Cerebellar cortex (tissue), 1 donor: Measurements from ENCODE around the gene CDC42BPA.
"Not testable (repeated sequence)": the region's sequence is repeated elsewhere in the genome, so short reads cannot be mapped to it uniquely, and the experiment has no call there.

ENCODE experiments used
- DNase-seq: peaks from one replicate; pipeline ENCODE4 v3.0.0-alpha.2; 2015; ENCODE audit warnings: low spot score

The CDC42BPA gene

DNA sequence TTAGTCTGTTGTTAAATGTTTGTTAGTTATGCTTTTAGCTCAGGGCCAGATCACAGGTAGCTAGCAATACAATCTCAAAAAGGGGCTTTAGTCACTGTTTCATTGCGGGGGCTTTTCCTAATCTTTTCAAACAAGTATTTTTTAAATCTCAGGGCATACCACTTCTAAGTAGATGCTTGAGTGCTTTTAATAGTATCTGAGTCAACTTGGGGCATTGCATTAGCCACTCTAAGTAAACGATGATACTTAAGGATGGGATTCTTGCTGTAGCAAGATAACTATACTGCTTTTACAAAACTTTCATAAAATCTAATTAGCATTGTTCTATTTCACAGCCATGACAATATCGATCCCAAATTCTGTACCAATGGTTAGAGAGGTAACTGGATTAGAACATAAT lies 11.6 kb downstream of the CDC42BPA start:
- DNase-seq = no peak

DNA sequence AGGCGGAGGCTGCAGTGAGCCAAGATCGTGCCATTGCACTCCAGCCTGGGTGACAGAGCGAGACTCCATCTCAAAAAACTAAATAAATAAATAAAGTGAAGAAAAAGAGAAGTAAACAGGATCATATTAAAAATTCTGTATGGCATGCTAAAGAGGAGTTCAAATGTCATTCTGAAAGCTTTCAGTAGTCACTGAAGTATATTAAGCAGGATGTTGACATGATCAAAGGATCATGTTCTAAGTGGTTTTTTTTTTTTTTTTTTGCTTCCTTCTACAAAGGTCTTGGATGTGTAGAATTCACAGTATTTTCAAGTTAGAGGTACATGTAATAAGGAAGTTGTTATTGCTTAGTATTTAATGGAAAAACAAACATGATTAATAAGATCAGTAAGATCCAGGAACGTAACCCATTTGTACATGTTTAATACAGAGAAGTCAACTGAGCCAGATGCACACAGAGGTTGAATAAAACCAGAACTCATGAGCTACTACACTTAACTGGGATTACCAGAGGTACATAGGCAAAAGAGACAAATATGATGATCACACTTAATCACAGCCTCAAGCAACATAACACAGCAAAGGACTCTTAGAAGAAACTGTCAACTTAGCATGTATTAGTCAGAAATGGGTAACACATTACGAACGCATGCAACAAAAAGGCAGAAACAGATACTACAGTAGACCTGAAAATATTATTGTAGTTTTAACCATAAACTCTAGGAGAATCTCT lies 12.2 kb downstream of the CDC42BPA start:
- DNase-seq = no peak

DNA sequence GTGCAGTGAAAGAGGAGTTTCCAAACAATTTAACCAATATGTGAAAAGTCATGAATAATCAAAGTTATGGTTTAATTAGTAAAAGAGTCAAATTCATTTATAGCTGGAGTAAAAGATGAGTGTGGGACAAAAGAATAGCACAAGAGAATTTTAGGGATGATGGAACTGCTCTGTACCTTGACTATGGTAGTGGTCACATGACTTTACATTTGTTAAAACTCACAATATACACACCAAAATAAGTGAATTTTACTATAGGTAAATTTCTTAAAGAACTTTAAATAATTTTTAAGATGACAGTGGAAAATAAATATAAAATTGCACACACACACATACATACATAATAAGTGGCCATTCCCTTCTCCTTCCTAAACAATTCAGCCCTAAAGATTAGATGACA lies 13.6 kb downstream of the CDC42BPA start:
- DNase-seq = no peak

DNA sequence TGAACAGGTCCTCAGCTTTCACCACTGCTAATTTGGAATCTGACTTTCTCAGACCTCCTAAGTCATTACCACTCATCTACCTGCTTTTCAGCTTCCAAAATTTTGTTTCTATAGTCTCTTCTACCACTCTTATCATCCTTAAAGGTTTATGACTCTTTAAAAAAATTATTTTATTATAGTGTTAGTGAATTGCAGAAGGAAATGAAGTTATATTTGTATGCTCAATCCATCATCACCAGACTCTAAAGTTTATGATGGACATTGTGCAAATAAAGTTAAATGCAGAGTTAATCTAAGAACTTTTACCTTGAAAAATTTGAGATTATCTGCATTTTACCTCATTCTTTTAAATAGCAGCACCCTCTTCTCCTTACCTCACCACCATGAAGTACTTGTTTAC lies 14.6 kb downstream of the CDC42BPA start:
- no peak for DNase-seq

DNA sequence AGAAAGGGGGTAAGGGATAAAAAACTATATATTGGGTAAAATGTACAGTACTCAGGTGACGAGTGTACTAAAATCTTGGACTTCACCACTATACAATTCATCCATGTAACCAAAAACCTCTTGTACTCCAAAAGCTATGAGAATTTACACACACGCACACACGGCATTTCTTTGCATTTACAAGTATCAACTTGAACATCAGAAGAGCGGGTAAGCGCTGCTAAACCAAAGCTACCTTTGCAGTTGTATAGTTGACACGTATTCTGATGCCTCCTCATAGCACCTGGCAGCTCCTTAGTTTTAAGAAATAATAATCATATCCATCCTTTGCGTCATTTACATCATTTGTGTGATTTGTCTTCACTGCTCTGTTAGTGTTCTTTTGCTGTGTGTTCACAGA lies 17.6 kb downstream of the CDC42BPA start:
- no peak for DNase-seq

DNA sequence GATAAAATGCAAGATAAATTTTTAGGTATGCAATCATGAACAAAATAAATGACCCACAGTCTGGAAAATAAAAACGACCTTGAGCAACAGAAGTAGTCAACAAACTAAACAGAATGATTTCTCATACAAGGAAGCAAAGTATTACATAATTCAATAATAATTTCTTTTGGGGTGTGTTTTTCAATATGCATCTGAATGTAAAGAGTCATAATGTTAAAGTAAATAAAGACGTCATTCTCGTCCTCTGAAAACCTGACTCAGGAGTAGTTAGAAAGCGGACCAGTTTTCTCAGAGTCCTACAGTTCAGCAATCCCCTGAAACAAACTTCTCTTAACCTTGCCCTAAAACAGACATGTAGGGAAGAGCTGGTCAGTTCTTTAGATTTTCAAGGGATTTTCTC lies 18.6 kb downstream of the CDC42BPA start:
- no peak for DNase-seq

DNA sequence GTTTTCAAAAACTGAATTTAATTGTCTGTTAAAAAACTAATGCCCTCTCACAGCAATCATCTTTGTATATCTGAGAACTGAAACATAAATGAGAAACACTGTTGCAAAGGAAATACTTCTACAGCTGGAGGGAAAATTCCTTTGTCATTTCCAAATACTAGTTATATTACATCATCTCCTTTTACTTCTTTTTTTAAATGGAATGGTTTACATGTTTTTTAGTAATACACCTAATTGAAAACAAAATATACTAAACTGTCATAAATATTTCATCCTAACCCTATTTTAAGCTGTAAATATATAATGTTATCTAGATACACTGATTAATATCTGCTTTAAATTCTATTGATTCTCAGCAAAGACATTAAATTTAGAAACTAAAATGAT lies 19.1 kb downstream of the CDC42BPA start:
- no peak for DNase-seq

DNA sequence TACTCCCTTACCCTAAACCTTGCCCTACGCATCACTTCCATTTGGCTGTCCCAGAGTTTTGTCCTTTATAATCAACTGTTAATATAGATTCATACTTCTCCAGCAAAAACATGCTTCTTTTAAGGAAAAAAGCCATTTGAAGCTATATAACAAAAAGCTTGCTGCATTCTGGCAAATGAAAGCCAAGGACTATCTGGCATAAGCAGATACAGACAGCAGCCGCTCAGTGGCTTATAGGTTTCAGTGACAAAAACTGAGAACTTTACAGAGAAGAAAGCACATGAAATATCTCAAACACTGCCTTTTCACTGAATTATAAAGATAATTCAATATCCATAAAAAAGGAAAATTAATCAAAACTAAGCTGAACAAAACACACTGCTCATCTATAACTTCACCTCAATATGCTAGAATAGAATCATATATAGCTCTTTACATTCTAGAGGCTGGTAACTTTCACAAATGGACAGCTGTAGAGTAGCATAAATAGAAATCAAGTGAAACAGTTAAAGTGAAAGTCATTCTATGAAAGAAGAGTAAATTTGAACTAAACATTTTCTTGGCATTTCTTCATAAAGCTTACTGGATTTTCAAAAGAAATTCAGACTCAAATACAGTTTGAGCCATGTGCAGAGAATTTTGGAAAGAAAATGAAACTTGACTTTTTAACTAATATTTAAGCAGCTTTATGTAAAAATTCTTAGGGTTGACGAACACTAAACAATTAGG lies 19.6 kb downstream of the CDC42BPA start:
- no peak for DNase-seq

DNA sequence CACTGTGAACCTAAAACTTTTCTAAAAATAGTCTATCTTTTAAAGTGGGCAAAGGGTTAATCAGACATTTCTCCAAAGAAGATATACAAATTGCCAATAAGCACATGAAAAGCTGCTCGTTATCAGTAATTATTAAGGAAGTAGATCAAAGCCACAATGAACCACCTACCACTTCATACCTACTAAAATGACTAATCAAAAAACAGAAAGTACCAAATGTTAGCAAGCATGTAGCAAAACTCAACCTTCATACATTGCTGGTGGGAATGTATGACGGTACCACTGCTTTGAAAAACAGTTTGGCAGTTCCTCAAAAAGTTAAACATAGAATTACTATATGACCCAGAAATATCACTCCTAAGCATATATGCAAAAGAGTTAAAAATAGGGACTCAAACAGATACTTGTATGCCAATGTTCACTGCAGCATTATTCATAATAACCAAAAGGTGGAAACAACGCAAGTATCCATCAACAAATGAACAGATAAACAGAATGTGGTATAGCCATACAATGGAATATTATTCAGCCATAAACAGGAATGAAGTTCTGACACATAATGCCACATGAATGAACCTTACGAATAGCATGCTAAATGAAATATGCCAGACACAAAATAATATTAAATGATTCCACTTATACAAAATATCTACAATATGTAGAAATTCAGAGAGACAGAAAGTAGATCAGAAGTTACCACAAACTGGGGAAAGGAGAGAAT lies 21.1 kb downstream of the CDC42BPA start:
- no peak for DNase-seq

DNA sequence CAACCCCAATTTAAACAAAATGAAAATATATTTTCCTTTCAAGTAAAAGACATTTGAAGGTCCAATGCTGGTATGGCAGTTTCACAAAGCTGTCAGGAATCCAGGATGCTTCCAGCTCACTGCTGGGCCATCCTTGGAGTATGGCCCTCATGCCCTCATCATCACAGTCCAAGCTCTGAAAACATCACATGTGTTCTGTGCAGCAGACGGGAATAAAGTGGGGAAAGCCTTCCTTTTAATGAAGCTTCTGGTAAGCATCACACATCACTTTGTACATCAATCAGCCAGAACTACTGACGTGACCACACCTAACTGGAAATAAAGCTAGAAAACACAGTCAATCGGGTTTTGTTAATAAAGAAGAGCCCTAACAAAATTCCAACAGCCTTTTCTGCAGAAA lies 22.7 kb downstream of the CDC42BPA start:
- DNase-seq = no peak

DNA sequence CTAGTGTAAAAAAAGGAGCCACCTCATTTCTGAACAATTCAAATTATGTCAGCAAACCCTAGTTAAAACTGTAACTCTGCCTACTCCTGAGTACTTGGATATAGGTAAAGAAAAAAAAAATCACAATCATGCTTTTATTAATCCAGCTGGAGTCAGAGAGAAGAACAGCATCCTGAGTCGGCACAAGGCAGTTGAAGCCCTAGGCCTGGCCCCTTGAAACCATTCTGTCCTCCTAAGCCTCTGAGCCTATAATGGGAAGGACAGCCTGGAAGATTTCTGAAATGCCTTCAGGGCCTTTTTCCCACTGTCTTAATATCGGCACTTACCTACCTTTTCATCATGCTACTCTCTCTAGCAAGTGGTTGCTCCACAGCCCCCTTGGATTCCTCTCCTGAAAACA lies 32.5 kb downstream of the CDC42BPA start:
- DNase-seq = no peak

DNA sequence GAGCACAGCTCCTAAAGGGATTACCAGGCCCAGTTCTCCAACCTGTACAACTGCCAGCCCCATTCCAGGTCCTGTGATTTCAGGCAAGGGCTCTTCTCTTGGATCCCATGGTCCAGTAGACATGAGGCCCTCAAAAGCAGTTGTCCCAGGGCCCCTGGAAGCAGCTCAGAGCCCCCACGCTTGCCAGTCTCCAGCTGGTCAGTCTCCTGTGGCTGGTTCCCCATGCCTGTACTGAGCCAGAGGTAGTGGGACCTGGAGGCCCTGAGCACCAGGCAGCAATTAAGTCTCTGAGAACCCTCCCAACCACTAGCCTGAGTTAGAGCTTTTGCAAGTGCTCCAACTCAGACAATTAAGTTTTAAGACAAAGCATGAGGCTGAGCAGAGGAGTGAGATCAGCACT lies 36.9 kb downstream of the CDC42BPA start:
- no peak for DNase-seq

DNA sequence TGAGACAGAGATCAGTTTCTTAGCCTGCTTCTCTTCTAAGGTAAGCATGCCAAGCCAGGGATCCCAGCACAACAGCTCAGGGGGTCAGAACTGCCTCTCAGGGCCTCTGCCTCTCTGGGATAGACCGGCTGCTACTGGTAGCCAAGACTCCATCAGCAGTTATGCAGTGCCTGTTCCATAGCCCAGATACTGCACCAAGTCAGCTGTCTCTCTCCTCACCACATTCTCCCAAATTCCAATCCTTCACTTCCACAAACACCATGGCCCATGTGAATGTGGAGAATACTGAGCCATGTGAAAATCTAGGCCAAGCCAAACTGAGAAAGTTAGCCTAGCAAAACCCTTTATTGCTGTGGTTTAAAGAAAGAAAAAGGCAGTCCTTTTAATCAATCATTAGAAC lies 37.5 kb downstream of the CDC42BPA start:
- no peak for DNase-seq

DNA sequence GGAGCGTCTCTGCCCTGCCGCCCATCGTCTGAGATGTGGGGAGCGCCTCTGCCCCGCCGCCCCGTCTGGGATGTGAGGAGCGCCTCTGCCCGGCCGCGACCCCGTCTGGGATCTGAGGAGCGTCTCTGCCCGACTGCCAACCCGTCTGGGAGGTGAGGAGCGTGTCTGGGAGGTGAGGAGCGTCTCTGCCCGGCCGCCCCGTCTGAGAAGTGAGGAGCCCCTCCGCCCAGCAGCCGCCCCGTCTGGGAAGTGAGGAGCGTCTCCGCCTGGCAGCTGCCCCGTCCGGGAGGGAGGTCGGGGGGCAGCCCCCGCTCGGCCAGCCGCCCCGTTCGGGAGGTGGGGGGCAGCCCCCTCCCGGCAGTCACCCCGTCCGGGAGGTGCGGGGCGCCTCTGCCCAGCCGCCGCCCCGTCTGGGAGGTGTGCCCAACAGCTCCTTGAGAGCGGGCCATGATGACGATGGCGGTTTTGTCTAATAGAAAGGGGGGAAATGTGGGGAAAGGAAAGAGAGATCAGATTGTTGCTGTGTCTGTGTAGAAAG lies 42.1 kb downstream of the CDC42BPA start:
- DNase-seq = not testable (repeated sequence)

DNA sequence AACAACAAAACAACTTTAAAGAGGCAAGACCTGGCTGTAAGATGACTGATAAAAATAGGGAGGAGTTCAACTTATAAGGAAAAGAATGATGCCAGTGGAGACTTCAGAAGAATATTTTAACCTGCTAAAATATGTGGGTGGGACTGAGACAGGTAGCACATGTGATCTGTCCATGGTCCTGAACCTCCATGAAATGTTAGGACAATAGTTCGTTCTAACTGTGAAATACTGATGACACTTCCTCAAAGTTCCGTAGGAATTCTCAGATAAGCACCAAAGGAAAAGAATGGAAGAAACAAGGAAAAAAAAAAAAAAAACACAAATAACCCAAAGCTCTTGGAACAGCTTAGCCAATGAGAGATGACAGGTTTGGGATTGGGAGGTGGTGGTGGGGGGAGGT lies 44.7 kb downstream of the CDC42BPA start:
- no peak for DNase-seq

DNA sequence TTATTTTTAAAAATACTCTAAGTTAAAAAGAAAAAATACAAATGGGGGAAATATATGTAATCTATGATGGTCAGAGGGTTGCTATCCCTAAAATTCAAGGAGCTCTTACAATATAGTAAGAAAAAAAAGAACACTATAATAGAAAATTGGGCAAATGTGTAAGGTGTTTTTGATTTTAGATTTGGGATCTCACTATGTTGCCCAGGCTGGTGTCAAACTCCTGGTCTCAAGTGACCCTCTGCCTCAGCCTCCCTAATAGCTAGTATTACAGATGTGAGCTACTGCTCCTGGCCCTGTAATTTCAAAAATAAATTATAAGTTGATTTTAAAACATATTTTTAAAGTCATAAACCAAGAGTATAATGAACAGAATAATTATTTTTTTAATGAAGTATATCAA lies 45.9 kb downstream of the CDC42BPA start:
- DNase-seq = no peak

DNA sequence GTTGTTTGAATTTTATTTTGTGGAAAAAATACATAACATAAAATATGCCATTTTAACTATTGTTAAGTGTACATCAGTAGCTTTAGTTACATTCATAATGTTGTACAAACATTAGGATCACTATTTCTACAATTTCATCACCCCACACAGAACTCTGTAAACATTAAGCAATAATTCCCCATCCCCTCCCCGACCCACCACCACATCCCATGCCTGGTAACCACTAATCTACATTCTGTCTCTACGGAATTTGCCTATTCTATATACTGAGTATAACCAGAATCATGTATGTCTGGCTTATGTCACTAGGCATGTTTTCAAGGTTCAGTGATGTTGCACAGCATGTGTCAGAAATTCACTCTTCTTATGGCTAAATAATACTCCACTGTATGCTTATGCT lies 47.7 kb downstream of the CDC42BPA start:
- DNase-seq = no peak

DNA sequence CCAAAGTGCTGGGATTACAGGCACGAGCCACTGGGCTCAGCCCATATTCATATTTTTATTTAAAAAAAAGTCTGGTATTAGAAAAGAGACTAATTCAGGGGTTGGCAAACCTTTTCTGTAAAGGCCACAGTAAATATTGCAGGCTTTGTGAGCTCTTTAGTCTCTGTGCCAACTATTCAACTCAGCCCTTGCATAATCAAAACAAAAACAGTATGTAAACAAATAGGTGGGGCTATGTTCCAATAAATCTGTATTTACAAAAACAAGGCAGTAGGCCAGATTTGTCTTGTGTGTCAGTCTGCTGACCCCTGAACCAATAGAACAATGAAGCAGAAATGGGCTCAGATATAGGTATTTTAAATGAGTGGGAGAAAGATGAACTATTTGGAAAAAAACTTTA lies 49.3 kb downstream of the CDC42BPA start:
- DNase-seq = no peak

DNA sequence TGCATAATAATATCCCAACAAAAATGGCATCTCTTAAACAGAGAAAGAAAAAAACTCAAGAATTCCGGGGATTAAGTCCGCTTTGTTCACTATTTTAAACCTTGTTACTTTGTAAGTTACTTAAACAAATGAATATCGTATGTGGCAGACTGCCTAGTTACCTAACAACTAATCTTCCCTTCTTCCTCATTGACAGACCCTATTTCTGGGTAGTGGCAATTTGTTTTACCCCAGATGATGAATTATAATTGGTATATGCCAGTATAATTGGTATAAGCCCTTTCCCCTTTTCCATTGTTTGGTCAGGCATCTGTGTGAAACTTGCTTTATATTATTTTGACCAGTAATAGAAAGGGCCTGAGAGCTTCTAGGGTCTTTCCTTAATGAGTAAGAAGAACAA lies 52.4 kb downstream of the CDC42BPA start:
- DNase-seq = no peak

DNA sequence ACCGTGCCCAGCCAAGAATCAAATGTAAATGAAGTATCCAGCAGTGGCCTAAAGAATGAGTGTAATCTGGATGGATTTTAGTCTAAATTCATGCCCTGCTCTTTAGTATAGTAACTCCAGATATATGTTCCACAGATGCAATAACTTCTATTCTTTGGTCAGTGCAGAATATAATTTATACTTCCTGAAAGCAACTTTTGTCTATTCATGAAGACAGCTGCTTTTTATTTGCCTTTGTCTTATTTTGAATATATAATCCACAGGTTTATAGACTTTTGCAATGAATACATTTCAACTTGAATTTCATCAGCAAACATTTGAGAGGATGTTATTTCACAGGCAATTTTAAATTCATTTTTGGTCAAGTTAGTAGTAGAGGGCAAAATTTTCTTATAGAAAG lies 54.4 kb downstream of the CDC42BPA start:
- DNase-seq = no peak

DNA sequence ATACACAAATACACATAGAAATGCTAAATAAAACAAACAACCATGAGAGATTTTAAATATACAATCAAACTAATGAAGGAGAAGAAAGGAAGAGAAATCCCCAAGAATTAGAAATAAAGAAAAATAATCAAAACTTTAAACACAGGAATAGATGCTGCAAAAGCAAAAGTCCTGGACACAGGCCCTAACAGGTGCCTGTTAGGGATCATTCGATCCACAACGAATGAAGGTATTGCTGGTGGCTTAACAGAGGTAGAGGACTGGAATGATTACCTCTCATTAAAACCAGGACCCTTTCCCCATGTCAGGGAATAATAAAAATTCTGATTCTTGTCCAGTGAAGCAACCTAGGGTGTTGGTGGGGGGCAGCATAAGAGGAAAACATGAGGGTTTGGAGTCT lies 56.8 kb downstream of the CDC42BPA start:
- DNase-seq = no peak

DNA sequence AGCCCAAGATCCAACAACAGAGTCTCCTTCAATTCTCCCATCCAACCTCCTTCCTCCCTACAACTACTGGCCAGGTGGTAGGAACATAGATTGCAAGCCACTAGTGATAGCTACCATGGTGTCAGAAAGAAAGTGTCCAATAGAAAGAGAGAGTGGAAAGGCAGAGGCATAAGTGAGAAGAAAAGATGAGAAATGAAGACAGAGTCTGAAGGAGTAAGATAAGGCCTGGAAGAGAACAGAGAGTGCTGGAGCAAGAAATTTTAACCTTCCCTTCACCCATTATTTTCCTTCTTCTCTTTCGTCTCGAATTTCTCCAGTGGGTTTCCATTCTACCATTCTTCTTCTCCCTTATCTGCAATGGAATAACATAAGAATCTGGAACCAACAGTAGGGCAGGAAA lies 57.9 kb downstream of the CDC42BPA start:
- no peak for DNase-seq

DNA sequence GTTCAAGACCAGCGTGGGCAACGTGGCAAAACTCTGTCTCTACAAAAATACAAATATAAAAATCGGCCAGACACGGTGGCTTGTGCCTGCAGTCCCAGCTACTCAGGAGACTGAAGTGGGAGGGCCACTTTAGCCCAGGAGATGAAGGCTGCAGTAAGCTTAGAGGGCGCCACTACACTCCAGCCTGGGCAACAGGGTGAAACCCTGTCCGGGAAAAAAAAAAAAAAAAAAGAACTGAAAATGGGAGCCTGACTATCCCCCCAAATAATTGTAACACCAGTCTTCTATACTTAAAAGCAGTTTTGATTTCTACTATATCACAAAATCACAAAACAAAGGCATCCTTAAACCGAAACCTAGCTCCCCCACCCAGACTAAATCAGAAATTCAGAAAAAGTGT lies 60.3 kb downstream of the CDC42BPA start:
- DNase-seq = no peak
